ENCODE data around the gene BRWD1. TPM values are rescaled to one million over a fixed set of nuclear protein-coding genes. Genes with fewer than 3 reads are reported as not detected.

BRWD1 gene
- total RNA-seq (2012; rRNA removed), result 37.8 and 46.4 TPM in 2 replicates

GRCh38 chr21:39313571-39314142 is at the start of gene BRWD1:
TSS of gene BRWD1 (minus strand) at chr21:39313632. CDS start at chr21:39313491, 141 bp downstream.
- Histone ChIP-seq H3K4me1 (ENCODE audit: control insufficient read depth, insufficient read depth, low read length) (peaks cover 12% of the 10 kb centered on the region), H3K27me3 (ENCODE audit: control insufficient read depth, insufficient read depth, low read length) (no peaks in the 10 kb centered on the region), H3K4me2 (ENCODE audit: low read length) (peak within 1 kb of the TSS; percentile 96), H3K4me3 (ENCODE audit: low read length) (peak within 1 kb of the TSS; percentile 90), H3K36me3 (ENCODE audit: insufficient read depth, low read length) (peaks cover under 1% of the 10 kb centered on the region), H3K9ac (ENCODE audit: low read depth, low read length) (peak within 1 kb of the TSS; percentile 95), H3K9me3 (replicated peaks; ENCODE audit: low read length) (no peaks in the 10 kb centered on the region)

- Histone ChIP-seq H3K36me3 (ENCODE audit: insufficient read depth, low read length) (no peaks in the 10 kb centered on the region), H3K4me1 (ENCODE audit: control insufficient read depth, insufficient read depth, low read length) (peaks cover 14% of the 10 kb centered on the region), H3K9ac (ENCODE audit: low read depth, low read length) (no peak overlapping the region), H3K4me2 (ENCODE audit: low read length) (no peak overlapping the region), H3K27me3 (ENCODE audit: control insufficient read depth, insufficient read depth, low read length) (peaks cover 22% of the 10 kb centered on the region), H3K4me3 (ENCODE audit: low read length) (no peak overlapping the region), H3K9me3 (replicated peaks; ENCODE audit: low read length) (no peaks in the 10 kb centered on the region)
Measured at GRCh38 chr21:39362733-39363132, 49.3 kb upstream of the BRWD1 start.

- Histone ChIP-seq H3K9ac (ENCODE audit: low read depth, low read length) (no peak overlapping the region), H3K9me3 (replicated peaks; ENCODE audit: low read length) (no peaks in the 10 kb centered on the region), H3K36me3 (ENCODE audit: insufficient read depth, low read length) (no peaks in the 10 kb centered on the region), H3K4me2 (ENCODE audit: low read length) (no peak overlapping the region), H3K4me3 (ENCODE audit: low read length) (no peak overlapping the region), H3K27me3 (ENCODE audit: control insufficient read depth, insufficient read depth, low read length) (peaks cover 31% of the 10 kb centered on the region), H3K4me1 (ENCODE audit: control insufficient read depth, insufficient read depth, low read length) (peaks cover 9% of the 10 kb centered on the region)
Measured at GRCh38 chr21:39359382-39359781, 46.0 kb upstream of the BRWD1 start.

- Histone ChIP-seq H3K4me2 (ENCODE audit: low read length) (no peak overlapping the region), H3K4me1 (ENCODE audit: control insufficient read depth, insufficient read depth, low read length) (peaks cover 5% of the 10 kb centered on the region), H3K4me3 (ENCODE audit: low read length) (no peak overlapping the region), H3K36me3 (ENCODE audit: insufficient read depth, low read length) (no peaks in the 10 kb centered on the region), H3K9ac (ENCODE audit: low read depth, low read length) (no peak overlapping the region), H3K9me3 (replicated peaks; ENCODE audit: low read length) (no peaks in the 10 kb centered on the region), H3K27me3 (ENCODE audit: control insufficient read depth, insufficient read depth, low read length) (peaks cover 9% of the 10 kb centered on the region)
Measured at GRCh38 chr21:39353295-39353694, 39.9 kb upstream of the BRWD1 start.

GRCh38 chr21:39350094-39351005 is 36.9 kb upstream of the BRWD1 start:
- peak overlapping the region; percentile 79 for H3K4me3 ChIP-seq (ENCODE audit: low read length)
- peak overlapping the region; percentile 90 for H3K4me2 ChIP-seq (ENCODE audit: low read length)
- H3K36me3 ChIP-seq (ENCODE audit: insufficient read depth, low read length), result peaks cover 15% of the 10 kb centered on the region
- peak overlapping the region; percentile 71 for H3K9ac ChIP-seq (ENCODE audit: low read depth, low read length)
- peaks cover 9% of the 10 kb centered on the region for H3K27me3 ChIP-seq (ENCODE audit: control insufficient read depth, insufficient read depth, low read length)
- H3K4me1 ChIP-seq (ENCODE audit: control insufficient read depth, insufficient read depth, low read length), result peaks cover 17% of the 10 kb centered on the region
- no peaks in the 10 kb centered on the region for H3K9me3 ChIP-seq (replicated peaks; ENCODE audit: low read length)

- Histone ChIP-seq H3K27me3 (ENCODE audit: control insufficient read depth, insufficient read depth, low read length) (no peaks in the 10 kb centered on the region), H3K9ac (ENCODE audit: low read depth, low read length) (peak overlapping the region; percentile 71), H3K4me2 (ENCODE audit: low read length) (peak overlapping the region; percentile 90), H3K9me3 (replicated peaks; ENCODE audit: low read length) (no peaks in the 10 kb centered on the region), H3K4me1 (ENCODE audit: control insufficient read depth, insufficient read depth, low read length) (peaks cover 17% of the 10 kb centered on the region), H3K36me3 (ENCODE audit: insufficient read depth, low read length) (peaks cover 23% of the 10 kb centered on the region), H3K4me3 (ENCODE audit: low read length) (peak overlapping the region; percentile 79)
Measured at GRCh38 chr21:39349211-39350093, 36.0 kb upstream of the BRWD1 start.

- peaks cover 17% of the 10 kb centered on the region for H3K4me1 ChIP-seq (ENCODE audit: control insufficient read depth, insufficient read depth, low read length)
- peak within 1 kb of the TSS; percentile 98 for H3K4me3 ChIP-seq (ENCODE audit: low read length)
- H3K4me2 ChIP-seq (ENCODE audit: low read length), result peak within 1 kb of the TSS; percentile 91
- no peaks in the 10 kb centered on the region for H3K9me3 ChIP-seq (replicated peaks; ENCODE audit: low read length)
- H3K9ac ChIP-seq (ENCODE audit: low read depth, low read length), result peak within 1 kb of the TSS; percentile 96
- no peaks in the 10 kb centered on the region for H3K27me3 ChIP-seq (ENCODE audit: control insufficient read depth, insufficient read depth, low read length)
- H3K36me3 ChIP-seq (ENCODE audit: insufficient read depth, low read length), result peaks cover 27% of the 10 kb centered on the region
Measured at GRCh38 chr21:39348355-39349210, 35.2 kb upstream of the BRWD1 start, which contains the start of gene HMGN1. TSS of gene HMGN1 (minus strand) at chr21:39349088. CDS start at chr21:39348917, 171 bp downstream.

- Histone ChIP-seq H3K4me2 (ENCODE audit: low read length) (peak overlapping the region; percentile 91), H3K4me1 (ENCODE audit: control insufficient read depth, insufficient read depth, low read length) (peaks cover 17% of the 10 kb centered on the region), H3K36me3 (ENCODE audit: insufficient read depth, low read length) (peaks cover 33% of the 10 kb centered on the region), H3K9me3 (replicated peaks; ENCODE audit: low read length) (no peaks in the 10 kb centered on the region), H3K27me3 (ENCODE audit: control insufficient read depth, insufficient read depth, low read length) (no peaks in the 10 kb centered on the region), H3K4me3 (ENCODE audit: low read length) (peak overlapping the region; percentile 98), H3K9ac (ENCODE audit: low read depth, low read length) (peak overlapping the region; percentile 96)
Measured at GRCh38 chr21:39348040-39348354, 34.6 kb upstream of the BRWD1 start.

- no peaks in the 10 kb centered on the region for H3K9me3 ChIP-seq (replicated peaks; ENCODE audit: low read length)
- H3K9ac ChIP-seq (ENCODE audit: low read depth, low read length), result peak overlapping the region; percentile 96
- H3K4me2 ChIP-seq (ENCODE audit: low read length), result peak overlapping the region; percentile 91
- H3K27me3 ChIP-seq (ENCODE audit: control insufficient read depth, insufficient read depth, low read length), result no peaks in the 10 kb centered on the region
- H3K4me1 ChIP-seq (ENCODE audit: control insufficient read depth, insufficient read depth, low read length), result peaks cover 17% of the 10 kb centered on the region
- H3K36me3 ChIP-seq (ENCODE audit: insufficient read depth, low read length), result peaks cover 34% of the 10 kb centered on the region
- H3K4me3 ChIP-seq (ENCODE audit: low read length), result peak overlapping the region; percentile 98
Measured at GRCh38 chr21:39347537-39347936, 34.1 kb upstream of the BRWD1 start.

- peak overlapping the region; percentile 96 for H3K9ac ChIP-seq (ENCODE audit: low read depth, low read length)
- H3K27me3 ChIP-seq (ENCODE audit: control insufficient read depth, insufficient read depth, low read length), result no peaks in the 10 kb centered on the region
- peaks cover 37% of the 10 kb centered on the region for H3K36me3 ChIP-seq (ENCODE audit: insufficient read depth, low read length)
- peaks cover 17% of the 10 kb centered on the region for H3K4me1 ChIP-seq (ENCODE audit: control insufficient read depth, insufficient read depth, low read length)
- peak overlapping the region; percentile 91 for H3K4me2 ChIP-seq (ENCODE audit: low read length)
- H3K9me3 ChIP-seq (replicated peaks; ENCODE audit: low read length), result no peaks in the 10 kb centered on the region
- peak overlapping the region; percentile 98 for H3K4me3 ChIP-seq (ENCODE audit: low read length)
Measured at GRCh38 chr21:39346671-39347331, 33.4 kb upstream of the BRWD1 start.

Data from skeletal muscle satellite cell (primary cell).